Smooth muscle cell (in vitro differentiated cells): ENCODE results near the gene PIN4. TPM values are rescaled to one million over a fixed set of nuclear protein-coding genes. Genes with fewer than 3 reads are reported as not detected.
A peak's percentile ranks its signal among the peaks of the same experiment; 100 is the strongest.

Experiments
- DNase-seq: peaks from one replicate; lab custom pipeline; 2025; ENCODE audit not compliant: unreplicated experiment; lab: John Stamatoyannopoulos, UW
- H2AFZ ChIP-seq: fragments of 200-600 bp; sonication (generic); 2 replicates; pipeline ENCODE4 v1.6.0; 2016; ENCODE audit warnings: antibody characterized with exemption, low read depth, mild to moderate bottlenecking
- H3F3A ChIP-seq: fragments of 200-600 bp; sonication (generic); 2 replicates; pipeline ENCODE4 v1.6.0; 2017; ENCODE audit warnings: antibody characterized with exemption, low read depth
- H3K27ac ChIP-seq: fragments of 200-600 bp; sonication (generic); 2 replicates; pipeline ENCODE4 v1.5.1; 2016; ENCODE audit warnings: low read depth, mild to moderate bottlenecking
- H3K27me3 ChIP-seq: fragments of 200-600 bp; sonication (generic); 2 replicates; pipeline ENCODE4 v1.6.1; 2016; ENCODE audit warnings: low read depth, mild to moderate bottlenecking
- H3K36me3 ChIP-seq: fragments of 200-600 bp; sonication (generic); 2 replicates; pipeline ENCODE4 v1.5.1; 2016; ENCODE audit warnings: low read depth
- H3K4me1 ChIP-seq: fragments of 200-600 bp; sonication (generic); 2 replicates; pipeline ENCODE4 v1.5.1; 2016; ENCODE audit warnings: low read depth
- H3K4me2 ChIP-seq: fragments of 200-600 bp; sonication (generic); 2 replicates; pipeline ENCODE4 v1.6.0; 2016; ENCODE audit warnings: mild to moderate bottlenecking
- H3K4me3 ChIP-seq: fragments of 200-600 bp; sonication (generic); 2 replicates; pipeline ENCODE4 v1.5.1; 2016; ENCODE audit warnings: mild to moderate bottlenecking
- H3K79me2 ChIP-seq: fragments of 200-600 bp; sonication (generic); 2 replicates; pipeline ENCODE4 v1.6.0; 2016; ENCODE audit warnings: low read depth, mild to moderate bottlenecking
- H3K9ac ChIP-seq: fragments of 200-600 bp; sonication (generic); 2 replicates; pipeline ENCODE4 v1.6.0; 2016; ENCODE audit warnings: low read depth
- H3K9me3 ChIP-seq: fragments of 200-600 bp; sonication (generic); replicated peaks from 2 replicates; pipeline ENCODE4 v1.5.1; 2016; ENCODE audit warnings: low read depth
- H4K20me1 ChIP-seq: fragments of 200-600 bp; sonication (generic); 2 replicates; pipeline ENCODE4 v1.6.0; 2016; ENCODE audit warnings: low read depth
- CTCF ChIP-seq: fragments of 200-600 bp; sonication (generic); IDR thresholded peaks from 2 replicates; pipeline ENCODE4 v1.5.1; 2017; ENCODE audit warnings: borderline replicate concordance, mild to moderate bottlenecking, antibody characterized with exemption; ENCODE audit not compliant: insufficient read depth, poor library complexity, severe bottlenecking
- WGBS: methylation state at CpG from one replicate; pipeline ENCODE4 v1.1.7; 2016; ENCODE audit warnings: low lambda C conversion rate; 5-methylcytosine and 5-hydroxymethylcytosine counted together
- polyA plus RNA-seq: library from polyadenylated mRNA; unstranded; fragments of >200 nt; fragmentation: Nextera tagmentation; extraction: Ambion mirVana; gene quantifications from 2 replicates; pipeline ENCODE4 v1.2.1, GENCODE V29; 2016
- total RNA-seq: library from RNA; depleted of rRNA; stranded (reverse); fragments of >200 nt; gene quantifications from 2 replicates; pipeline ENCODE4 v1.2.3, GENCODE V29; 2014

The PIN4 gene
- total and polyA plus RNA-seq, 2 experiments from 2014 or later: 18.9 to 51.7 TPM

- TF ChIP-seq CTCF: peak; percentile 58
Measured at GRCh38 chrX:72245461-72246089, 64.0 kb downstream of the PIN4 start.

DNA sequence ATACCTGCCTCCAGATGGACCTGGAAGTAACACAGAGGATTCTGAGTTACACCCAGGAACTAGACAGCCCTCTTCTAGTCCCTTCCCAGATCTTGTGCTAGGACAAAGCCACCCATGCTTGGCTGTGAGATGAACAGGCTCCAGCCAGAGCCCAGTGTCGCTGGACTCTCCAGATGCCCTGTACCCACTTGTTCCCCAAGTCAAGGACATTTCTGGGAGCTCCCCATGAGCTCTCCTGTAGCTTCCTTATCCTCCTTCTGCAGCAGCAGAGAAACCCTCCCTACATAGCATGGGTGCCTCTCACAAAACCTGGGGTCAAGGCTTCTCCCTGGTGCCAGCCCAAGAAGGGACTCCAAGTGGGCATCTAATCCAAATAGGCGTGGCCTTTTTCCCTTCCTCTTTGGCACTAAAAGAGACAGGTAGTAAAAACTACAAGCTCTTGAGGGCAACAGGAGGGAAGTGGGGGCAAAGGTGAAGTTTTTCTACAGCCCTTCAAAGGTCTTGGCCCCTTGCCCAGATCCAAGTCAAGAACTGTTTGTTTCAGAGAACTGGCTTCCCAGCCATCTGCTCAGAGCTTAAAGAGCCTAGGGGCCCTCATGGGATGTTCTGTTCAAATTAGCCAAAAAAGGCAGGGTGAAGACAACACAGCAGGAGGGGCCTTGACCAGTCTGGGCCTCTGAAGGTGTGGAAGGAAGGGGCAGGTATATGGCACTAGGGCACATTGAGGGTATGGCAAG is 65.8 kb downstream of the PIN4 start:
- Histone ChIP-seq H3K27ac (no peak overlapping the region), H3K9ac (no peak overlapping the region), H3K4me3 (no peak overlapping the region), H4K20me1 (no peaks in the 10 kb centered on the region), H3K9me3 (no peaks in the 10 kb centered on the region), H3K79me2 (no peaks in the 10 kb centered on the region), H3F3A (no peaks in the 10 kb centered on the region), H2AFZ (no peak overlapping the region), H3K36me3 (no peaks in the 10 kb centered on the region), H3K4me2 (no peak overlapping the region), H3K27me3 (no peaks in the 10 kb centered on the region), H3K4me1 (no peaks in the 10 kb centered on the region)
- no peak for DNase-seq
- 75% methylated on average over 2 of the region's 2 CpGs for WGBS
- TF ChIP-seq CTCF: no peak

More at GRCh38 chrX:72245461-72246089, 64.0 kb downstream of the PIN4 start:
- Histone ChIP-seq H3K9me3 (no peaks in the 10 kb centered on the region), H3K4me2 (no peak overlapping the region), H3K36me3 (no peaks in the 10 kb centered on the region), H3K9ac (no peak overlapping the region), H3K27me3 (no peaks in the 10 kb centered on the region), H2AFZ (no peak overlapping the region), H3F3A (no peaks in the 10 kb centered on the region), H3K27ac (no peak overlapping the region), H3K79me2 (no peaks in the 10 kb centered on the region), H4K20me1 (no peaks in the 10 kb centered on the region), H3K4me1 (no peaks in the 10 kb centered on the region), H3K4me3 (no peak overlapping the region)
- WGBS: 81% methylated on average over 3 of the region's 3 CpGs
- peak; percentile 0 for DNase-seq

Other genes with a start within 250 kb of the PIN4 start
- 2.7 and 3.6 TPM in 2 replicates for gene RTL5, start 49.8 kb upstream of the PIN4 start, total RNA-seq
- gene RTL5, start 49.8 kb upstream of the PIN4 start, polyA plus RNA-seq: 3.1 and 4.0 TPM in 2 replicates
- 1.5 and 2.8 TPM in 2 replicates for gene ERCC6L, start 57.3 kb downstream of the PIN4 start, total RNA-seq
- 0.76 and 0.89 TPM in 2 replicates for gene ERCC6L, start 57.3 kb downstream of the PIN4 start, polyA plus RNA-seq
- 618 and 691 TPM in 2 replicates for gene RPS4X, start 95.5 kb downstream of the PIN4 start, total RNA-seq
- gene RPS4X, start 95.5 kb downstream of the PIN4 start, polyA plus RNA-seq: 190 and 228 TPM in 2 replicates
- 1.0 TPM in 1 of 2 replicates, not detected in the other for gene CITED1, start 124.2 kb downstream of the PIN4 start, total RNA-seq
- 0.42 and 1.1 TPM in 2 replicates for gene CITED1, start 124.2 kb downstream of the PIN4 start, polyA plus RNA-seq